Stimulated activated naive CD8-positive, alpha-beta T cell treated with anti-CD3 and anti-CD28 coated beads, Interleukin-15, amount 100 ng/mL, for 72 hours (primary cell): ENCODE results near the gene SYNJ2.
A peak's percentile ranks its signal among the peaks of the same experiment; 100 is the strongest.
"Not testable (repeated sequence)": the region's sequence is repeated elsewhere in the genome, so short reads cannot be mapped to it uniquely, and the experiment has no call there.

ENCODE experiments used
- ATAC-seq: fragments of 150-1000 bp; cut with Tn5 transposase; 2 replicates; pipeline ENCODE4 v1.10.0; 2021; ENCODE audit warnings: mild to moderate bottlenecking, moderate library complexity
- DNase-seq, 2 donors: peaks; one replicate each; pipeline ENCODE4 v3.0.0; 2021 to 2022
- H3K27ac Mint-ChIP-seq, 2 donors: one replicate each; pipeline ENCODE4 v1.8.0; 2022; ENCODE audit warnings: mild to moderate bottlenecking in 2 of 2, mixed read lengths in 2 of 2, moderate library complexity in 2 of 2
- H3K27me3 Mint-ChIP-seq: one replicate; pipeline ENCODE4 v1.8.0; 2022; ENCODE audit warnings: mixed read lengths
- H3K4me1 Mint-ChIP-seq: one replicate; pipeline ENCODE4 v1.8.0; 2022; ENCODE audit warnings: mild to moderate bottlenecking, mixed read lengths
- H3K4me3 Mint-ChIP-seq, 2 donors: one replicate each; pipeline ENCODE4 v1.8.0; 2022; ENCODE audit warnings: mild to moderate bottlenecking in 2 of 2, mixed read lengths in 2 of 2, moderate library complexity in 1 of 2
- H3K9me3 Mint-ChIP-seq, 2 donors: one replicate each; pipeline ENCODE4 v1.8.0; 2022; ENCODE audit warnings: mixed read lengths in 2 of 2

Gene SYNJ2

DNA sequence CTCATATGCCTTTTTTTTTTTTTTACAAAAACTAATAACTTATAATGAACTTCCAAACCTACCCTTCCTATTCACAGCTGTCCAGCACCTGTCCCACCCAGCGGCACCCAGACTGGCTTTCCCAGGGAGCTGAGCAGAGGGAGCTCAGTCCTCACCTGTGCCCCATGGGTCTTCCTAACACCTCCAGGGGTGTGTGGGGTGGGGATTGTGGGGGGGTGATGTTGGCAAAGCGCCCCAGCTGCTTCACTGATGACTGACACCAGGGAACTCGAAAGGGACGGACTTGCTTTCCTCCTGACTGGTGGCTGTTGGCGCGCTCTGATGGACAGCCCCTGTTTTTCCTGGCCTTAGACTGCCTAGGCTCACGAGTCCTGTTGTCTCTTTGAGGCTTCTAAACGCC lies 14.2 kb upstream of the SYNJ2 start:
- no peaks in the 10 kb centered on the region for H3K9me3 Mint-ChIP-seq
- H3K27ac Mint-ChIP-seq = no peak overlapping the region
- ATAC-seq (no peak), DNase-seq (peak in 1 of 2 donors; percentile 4)
- peaks cover 31% of the 10 kb centered on the region for H3K4me1 Mint-ChIP-seq
- no peak overlapping the region for H3K4me3 Mint-ChIP-seq
- H3K27me3 Mint-ChIP-seq = peaks cover 18% of the 10 kb centered on the region

DNA sequence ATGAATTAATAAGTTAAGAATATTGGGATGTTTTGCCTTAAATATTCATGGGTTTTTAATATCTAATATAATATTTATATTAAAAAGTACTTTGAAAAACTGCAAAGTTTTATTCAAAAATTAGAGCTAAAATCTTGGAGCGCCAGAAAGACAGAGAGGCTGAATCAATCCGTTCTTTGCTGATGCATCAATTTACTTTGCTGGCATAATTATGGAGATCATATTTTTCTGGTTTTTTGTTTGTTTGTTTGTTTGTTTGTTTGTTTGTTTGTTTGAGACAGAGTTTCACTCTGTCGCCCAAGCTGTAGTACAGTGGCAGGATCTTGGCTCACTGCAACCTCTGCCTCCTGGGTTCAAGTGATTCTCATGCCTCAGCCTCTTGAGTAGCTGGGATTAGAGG lies 9.5 kb upstream of the SYNJ2 start:
- DNase-seq, H3K4me3 Mint-ChIP-seq, H3K4me1 Mint-ChIP-seq, H3K9me3 Mint-ChIP-seq, H3K27ac Mint-ChIP-seq, ATAC-seq: not testable (repeated sequence)
- H3K27me3 Mint-ChIP-seq = peaks cover 18% of the 10 kb centered on the region

DNA sequence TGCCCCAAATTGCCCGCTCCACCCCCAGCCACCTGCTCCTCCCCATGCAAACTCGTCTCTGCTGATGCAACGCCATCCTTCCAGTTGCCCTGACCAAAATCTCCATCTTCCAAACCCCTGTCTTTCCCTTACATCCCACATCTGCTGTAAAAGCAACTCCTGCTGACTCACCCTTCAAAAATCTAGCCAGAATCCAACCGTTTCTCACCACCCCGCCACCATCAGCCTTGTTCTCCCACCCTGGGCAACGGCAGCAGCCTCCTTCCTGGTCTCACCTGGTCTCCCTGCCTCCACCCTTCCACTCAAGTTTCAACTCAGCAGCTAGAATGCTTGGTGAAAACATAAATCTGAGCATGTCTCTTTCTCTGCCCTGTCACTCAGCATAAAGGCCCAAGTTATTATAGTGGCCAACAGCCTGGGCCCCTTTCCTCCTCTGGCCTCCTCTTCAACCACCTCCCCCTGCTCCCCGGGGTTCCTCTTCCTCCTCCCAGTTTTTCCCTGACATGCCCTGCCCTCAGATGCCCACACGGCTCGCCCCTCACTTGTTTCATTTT lies 7.2 kb upstream of the SYNJ2 start:
- no peak for DNase-seq

DNA sequence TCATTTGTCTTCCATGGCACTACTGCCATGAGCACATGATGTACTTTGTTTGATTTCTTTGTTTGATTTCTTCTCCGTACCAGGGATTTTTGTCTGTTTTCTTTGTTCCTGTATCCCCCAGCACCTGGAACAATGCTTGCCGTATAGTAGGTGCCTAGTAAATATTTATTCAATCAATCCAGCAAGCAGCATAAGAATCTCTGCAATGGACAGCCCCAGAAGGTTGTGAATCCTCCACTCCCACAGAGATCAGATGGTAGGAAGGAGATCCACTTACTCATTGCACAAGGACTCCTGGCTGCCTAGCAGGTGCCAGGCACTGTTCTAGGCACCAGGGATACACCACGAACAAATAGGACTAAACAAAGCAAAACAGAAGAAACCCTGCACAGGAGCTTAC lies 6.7 kb upstream of the SYNJ2 start:
- ATAC-seq (no peak), DNase-seq (no peak)
- Mint-ChIP-seq H3K4me3 (no peak overlapping the region), H3K27me3 (peaks cover 31% of the 10 kb centered on the region), H3K9me3 (no peaks in the 10 kb centered on the region), H3K27ac (peak overlapping the region in 1 of 2 donors; percentile 35), H3K4me1 (peaks cover 17% of the 10 kb centered on the region)

More for the DNA sequence above, 7.2 kb upstream of the SYNJ2 start:
- H3K27ac Mint-ChIP-seq = no peak overlapping the region
- H3K4me1 Mint-ChIP-seq = peaks cover 12% of the 10 kb centered on the region
- H3K4me3 Mint-ChIP-seq = no peak overlapping the region
- peaks cover 27% of the 10 kb centered on the region for H3K27me3 Mint-ChIP-seq
- H3K9me3 Mint-ChIP-seq = no peaks in the 10 kb centered on the region
- no peak for ATAC-seq

DNA sequence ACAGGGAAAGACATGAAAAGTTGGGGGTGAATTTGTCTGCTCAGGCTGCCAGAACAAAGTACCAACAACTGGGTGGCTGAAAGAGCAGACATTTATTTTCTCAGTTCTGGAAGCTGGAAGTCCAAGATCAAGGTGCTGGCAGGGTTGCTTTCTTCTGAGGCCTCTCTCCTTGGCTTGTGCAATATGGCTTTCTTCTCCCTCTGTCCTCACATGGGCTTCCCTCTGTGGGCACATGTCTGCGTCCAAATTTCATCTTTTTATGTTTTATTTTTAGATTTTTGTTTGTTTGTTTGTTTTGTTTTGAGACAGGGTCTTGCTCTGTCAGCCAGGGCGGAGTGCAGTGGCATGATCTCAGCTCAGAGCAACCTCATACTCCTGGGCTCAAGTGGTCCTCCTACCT lies 6.2 kb upstream of the SYNJ2 start:
- Mint-ChIP-seq H3K4me1 (peaks cover 22% of the 10 kb centered on the region), H3K9me3 (no peaks in the 10 kb centered on the region), H3K27ac (no peak overlapping the region), H3K4me3 (no peak overlapping the region), H3K27me3 (peaks cover 34% of the 10 kb centered on the region)
- ATAC-seq (no peak), DNase-seq (no peak)

DNA sequence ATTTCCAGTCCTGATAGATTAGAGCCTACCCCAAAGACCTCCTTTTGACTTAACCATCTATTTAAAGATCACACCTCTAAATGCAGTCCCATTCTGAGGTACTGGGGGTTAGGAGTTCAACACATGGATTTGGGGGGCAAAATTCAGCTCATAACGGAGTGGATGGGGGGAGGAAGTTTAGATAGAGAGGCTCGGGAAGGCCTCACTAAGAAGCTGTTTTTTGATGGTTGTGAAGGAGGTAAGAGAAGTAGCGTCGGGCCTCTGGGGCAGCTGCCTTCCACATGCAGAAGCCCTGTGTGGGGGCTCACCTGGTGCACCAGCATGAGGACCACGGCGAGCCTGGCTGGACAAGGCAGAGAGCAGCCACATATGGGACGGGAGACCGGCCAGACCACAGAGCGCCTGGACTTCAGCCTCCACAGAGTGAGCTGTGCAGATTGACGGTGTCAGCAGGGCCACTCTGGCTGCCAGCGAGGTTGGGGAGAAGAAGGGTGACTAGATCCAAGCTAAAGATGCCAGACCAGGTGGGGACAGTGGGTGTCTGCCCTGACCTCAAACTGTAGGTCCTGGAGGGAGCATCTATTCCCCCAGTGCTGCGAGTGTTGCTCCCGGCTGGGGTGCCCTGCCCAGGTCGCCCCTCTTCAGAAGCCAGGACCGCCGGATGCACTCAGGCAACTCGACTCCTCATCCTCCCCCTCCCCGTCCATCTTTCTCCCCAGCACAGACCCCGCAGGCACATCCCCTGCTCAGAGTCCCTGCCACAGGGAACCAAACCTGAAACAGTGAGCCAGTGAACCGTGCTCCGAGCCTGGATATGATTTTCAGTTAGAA lies 5.1 kb upstream of the SYNJ2 start:
- H3K4me1 Mint-ChIP-seq = peaks cover 32% of the 10 kb centered on the region
- H3K9me3 Mint-ChIP-seq = no peaks in the 10 kb centered on the region

DNA sequence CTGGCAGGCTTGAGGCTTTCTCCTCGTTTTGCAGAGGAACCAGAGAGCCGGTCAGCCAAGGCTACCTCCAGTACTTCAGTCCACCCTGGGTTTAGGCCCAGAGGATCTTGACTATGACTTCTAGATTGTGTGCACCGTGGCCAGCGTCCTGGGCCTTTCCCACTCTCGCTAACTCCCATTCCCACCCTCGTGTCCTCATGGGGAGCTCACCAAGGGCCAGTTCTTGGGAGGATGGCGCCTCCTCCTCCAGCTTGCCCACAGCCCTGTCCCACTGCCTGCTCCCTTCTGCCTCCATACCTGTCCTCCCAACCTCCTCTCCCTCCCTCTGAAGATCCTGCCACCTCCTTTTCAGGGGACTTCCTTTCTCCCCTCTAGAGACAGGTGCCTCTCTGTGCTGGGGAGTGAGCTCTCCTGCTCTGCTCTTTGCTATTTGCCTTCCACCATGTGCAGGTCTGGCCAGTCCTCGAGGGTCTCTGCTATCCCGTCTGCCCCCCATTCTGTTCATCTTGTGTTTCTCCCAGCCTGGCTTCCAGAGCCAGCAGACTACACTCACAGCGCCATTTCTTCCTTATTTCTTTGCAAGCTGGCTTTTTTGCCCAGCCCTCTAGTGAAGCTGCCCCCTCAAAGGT lies 4.4 kb upstream of the SYNJ2 start:
- Mint-ChIP-seq H3K27me3 (peaks cover 24% of the 10 kb centered on the region), H3K4me1 (peaks cover 32% of the 10 kb centered on the region), H3K4me3 (no peak overlapping the region), H3K9me3 (no peaks in the 10 kb centered on the region), H3K27ac (no peak overlapping the region)
- ATAC-seq (no peak), DNase-seq (no peak)

More for the DNA sequence above, 5.1 kb upstream of the SYNJ2 start:
- Mint-ChIP-seq H3K4me3 (no peak overlapping the region), H3K27me3 (peaks cover 28% of the 10 kb centered on the region), H3K27ac (no peak overlapping the region)
- ATAC-seq = no peak
- DNase-seq = no peak

DNA sequence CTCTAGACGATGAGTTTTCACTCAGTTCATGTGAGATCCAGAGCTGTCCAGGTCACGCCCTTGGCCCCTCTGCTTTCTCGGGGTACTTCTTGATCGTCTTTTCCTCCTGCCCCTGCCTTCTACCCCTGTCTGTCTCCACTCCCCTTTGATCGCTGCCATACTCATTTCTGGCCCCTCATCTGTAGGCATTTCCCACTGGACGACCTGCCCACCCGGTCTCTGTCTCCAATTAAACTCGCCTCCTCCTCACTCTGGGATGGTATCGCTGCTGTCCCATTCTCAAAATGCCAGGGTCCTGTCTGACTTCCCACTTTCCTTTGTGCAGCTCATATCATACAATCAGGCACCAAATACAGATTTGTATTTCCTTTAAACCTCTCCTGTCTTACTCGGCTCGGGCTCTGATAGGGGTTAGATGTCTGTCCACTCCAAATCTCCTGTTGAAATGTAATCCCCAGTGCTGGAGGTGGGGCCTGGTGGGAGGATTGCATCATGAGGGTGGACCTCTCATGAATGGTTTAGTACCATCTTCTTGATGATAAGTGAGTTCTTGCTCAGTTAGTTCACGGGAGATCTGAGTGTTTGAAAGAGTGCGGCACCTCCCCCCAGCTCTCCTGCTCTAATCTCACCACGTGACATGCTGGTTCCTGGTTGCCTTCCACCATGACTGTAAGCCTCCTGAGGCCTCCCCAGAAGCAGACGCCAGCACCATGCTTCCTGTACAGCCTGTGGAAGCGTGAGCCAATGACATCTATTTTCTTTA lies 3.5 kb upstream of the SYNJ2 start:
- H3K27me3 Mint-ChIP-seq = peaks cover 24% of the 10 kb centered on the region
- DNase-seq (no peak), ATAC-seq (no peak)
- peaks cover 39% of the 10 kb centered on the region for H3K4me1 Mint-ChIP-seq
- H3K4me3 Mint-ChIP-seq = no peak overlapping the region
- H3K27ac Mint-ChIP-seq = peak overlapping the region in 1 of 2 donors; percentile 4
- H3K9me3 Mint-ChIP-seq = no peaks in the 10 kb centered on the region

DNA sequence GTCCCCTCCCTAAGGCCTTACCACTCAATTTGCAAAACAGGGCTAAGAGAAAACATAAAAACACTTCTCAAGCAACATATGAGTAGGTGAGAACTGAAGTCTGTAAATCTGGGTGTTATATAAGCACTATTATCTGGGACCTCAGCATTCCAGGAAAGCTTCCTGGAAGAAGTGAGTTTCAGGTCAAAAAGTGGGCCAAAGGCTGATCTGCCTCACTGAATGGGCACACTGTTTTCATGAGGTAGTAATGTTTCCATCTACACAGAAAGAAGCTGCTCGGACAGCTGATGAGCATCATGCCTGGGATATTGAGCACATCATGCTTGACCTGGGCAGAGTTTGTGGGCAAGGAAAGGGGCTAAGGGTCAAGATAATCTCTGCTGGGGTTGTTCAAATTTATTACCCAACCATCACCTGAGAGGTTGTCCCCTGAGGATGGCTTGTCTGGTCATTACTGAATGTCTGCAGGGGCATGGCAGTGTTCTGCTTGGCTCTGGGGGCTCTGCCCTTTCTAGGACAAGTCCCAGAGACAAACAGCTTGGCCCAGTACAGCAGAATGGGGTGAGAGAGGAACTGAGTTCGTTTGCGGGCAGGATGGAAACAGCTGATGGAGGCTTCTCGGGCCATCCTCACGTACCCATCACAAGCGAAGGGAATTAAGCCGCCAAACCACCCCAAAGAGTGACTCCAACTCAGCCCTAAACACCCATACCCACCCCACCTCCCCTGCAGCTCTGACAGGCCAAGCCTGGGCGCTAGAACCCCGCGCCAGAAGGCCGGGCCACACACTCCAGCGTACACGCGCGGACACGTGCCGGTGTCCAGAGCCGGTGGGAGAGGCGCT lies 1.2 kb upstream of the SYNJ2 start:
- Mint-ChIP-seq H3K9me3 (no peaks in the 10 kb centered on the region), H3K4me3 (peak overlapping the region; percentile 74 to 83), H3K27me3 (peaks cover 24% of the 10 kb centered on the region), H3K27ac (no peak overlapping the region), H3K4me1 (peaks cover 62% of the 10 kb centered on the region)
- no peak for ATAC-seq
- no peak for DNase-seq

DNA sequence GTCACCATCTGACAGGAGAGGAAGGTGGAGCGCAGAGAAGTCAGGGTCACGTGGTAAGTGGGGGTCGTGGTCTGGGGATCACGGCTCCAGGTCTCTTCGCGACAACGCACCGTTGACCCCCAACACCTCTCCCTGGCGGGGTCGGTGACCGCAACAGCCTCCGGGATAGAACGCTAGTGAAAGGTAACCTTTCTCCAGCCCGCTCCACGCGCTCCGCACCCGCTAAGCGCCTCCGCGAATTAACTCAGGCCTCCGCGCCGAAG lies 600 bp upstream of the SYNJ2 start:
- peak in 1 of 2 donors; percentile 21 for DNase-seq
- H3K4me1 Mint-ChIP-seq = peaks cover 64% of the 10 kb centered on the region
- peak overlapping the region; percentile 74 to 83 for H3K4me3 Mint-ChIP-seq
- no peaks in the 10 kb centered on the region for H3K9me3 Mint-ChIP-seq
- no peak for ATAC-seq
- peak overlapping the region; percentile 38 to 84 for H3K27ac Mint-ChIP-seq
- peaks cover 24% of the 10 kb centered on the region for H3K27me3 Mint-ChIP-seq

DNA sequence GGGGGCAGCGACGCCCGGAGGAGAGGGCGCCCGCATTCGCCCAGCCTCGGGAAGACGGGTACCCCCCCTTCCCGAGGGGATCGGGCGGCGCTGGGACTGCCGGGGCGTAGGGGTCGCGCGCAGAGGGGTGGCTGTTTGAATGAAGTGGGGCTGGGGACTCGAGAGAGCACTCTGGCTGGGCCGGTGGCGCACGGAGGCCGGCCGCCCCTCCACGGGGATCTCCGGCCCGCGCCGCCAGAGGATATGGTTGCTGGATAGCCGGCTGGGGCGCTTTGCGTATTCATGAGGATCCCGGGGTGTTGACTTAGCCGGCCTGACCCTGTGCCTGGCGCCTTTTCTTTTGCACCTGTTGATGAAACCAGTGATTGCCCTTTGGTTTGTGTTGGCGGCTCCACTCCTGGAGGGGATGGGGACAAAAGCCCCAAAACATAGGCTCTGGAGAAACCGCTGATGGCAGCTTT lies 469 bp downstream of the SYNJ2 start:
- ATAC-seq = peak; percentile 32
- Mint-ChIP-seq H3K4me3 (peak overlapping the region; percentile 74 to 83), H3K27me3 (peaks cover 24% of the 10 kb centered on the region), H3K9me3 (no peaks in the 10 kb centered on the region), H3K4me1 (peaks cover 66% of the 10 kb centered on the region), H3K27ac (peak overlapping the region; percentile 67 to 90)
- peak; percentile 39 to 45 for DNase-seq

DNA sequence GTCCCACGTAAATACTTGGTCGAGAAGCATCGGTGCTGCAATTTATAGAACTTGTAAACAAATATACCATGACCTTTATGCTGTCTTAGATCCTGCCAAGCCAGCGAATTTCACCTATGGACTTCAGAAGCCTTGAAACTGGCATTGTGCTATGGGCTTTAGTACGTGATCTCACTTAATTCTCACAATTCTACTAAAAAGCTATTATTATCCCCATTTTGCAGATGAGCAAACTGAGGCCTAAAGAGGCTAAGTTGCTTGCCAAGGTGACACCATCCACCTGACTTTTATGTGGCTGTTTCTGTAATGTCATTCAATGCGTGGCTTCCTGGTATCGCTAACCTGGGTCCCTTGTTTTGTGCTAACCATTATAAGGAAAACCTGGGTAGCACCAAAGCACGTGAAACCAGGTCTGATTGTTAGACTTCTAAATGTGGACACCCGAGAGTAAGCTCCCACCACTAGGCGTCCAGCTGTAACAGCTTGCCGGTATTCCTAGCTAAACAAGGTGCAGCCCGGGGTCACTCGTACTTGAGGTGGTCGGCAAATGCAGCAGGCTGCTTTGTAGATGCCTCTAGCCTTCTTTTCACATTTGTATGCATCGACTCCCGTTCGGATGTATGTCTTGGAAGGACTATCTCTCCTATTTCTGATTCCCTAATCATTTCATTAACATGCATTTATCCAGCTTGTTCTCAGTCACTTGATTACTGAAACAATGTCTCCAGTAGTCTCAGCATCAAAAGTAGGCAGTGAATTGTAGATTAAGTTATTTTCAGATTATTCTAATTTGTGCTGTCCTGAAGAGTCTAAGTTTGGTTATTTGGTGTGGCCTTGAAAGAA lies 1.1 kb downstream of the SYNJ2 start:
- H3K9me3 Mint-ChIP-seq = no peaks in the 10 kb centered on the region
- peaks cover 67% of the 10 kb centered on the region for H3K4me1 Mint-ChIP-seq
- ATAC-seq (peak; percentile 15), DNase-seq (no peak)
- peaks cover 21% of the 10 kb centered on the region for H3K27me3 Mint-ChIP-seq
- peak overlapping the region; percentile 67 to 90 for H3K27ac Mint-ChIP-seq
- H3K4me3 Mint-ChIP-seq = peak overlapping the region; percentile 74 to 83

DNA sequence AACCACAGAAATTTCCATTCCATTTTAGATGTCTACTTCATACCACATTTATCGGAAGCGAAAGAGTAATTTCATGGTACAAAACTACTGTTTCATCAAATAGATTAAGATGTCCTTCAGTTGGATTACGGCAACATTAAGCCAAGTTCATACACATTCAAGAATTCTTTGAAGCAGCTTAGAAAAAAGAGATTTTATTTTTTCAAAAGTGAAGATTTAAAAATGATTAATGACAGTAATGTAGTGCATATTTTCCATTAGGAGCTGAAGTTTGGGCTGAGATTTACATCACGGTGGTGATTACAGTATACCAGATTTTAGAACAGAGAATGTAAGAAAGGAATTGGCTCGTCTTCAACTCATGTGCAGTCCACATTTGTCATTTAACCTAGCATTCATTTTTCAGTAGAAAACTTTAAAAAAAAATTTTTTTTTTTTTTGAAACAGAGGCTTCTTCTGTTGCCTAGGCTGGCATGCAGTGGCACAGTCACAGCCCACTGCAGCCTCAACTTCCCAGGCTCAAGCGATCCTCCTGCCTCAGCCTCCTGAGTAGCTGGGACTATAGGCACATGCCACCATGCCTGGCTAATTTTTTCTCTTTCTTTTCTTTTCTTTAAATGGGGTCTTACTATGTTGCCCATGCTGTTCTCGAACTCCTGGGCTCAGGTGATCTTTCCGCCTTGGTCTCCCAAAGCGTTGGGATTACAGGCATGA lies 1.9 kb downstream of the SYNJ2 start:
- H3K4me3 Mint-ChIP-seq = peak overlapping the region; percentile 74 to 83
- ATAC-seq = no peak
- peak overlapping the region; percentile 42 to 51 for H3K27ac Mint-ChIP-seq
- no peaks in the 10 kb centered on the region for H3K9me3 Mint-ChIP-seq
- peaks cover 15% of the 10 kb centered on the region for H3K27me3 Mint-ChIP-seq
- H3K4me1 Mint-ChIP-seq = peaks cover 70% of the 10 kb centered on the region
- DNase-seq = no peak

DNA sequence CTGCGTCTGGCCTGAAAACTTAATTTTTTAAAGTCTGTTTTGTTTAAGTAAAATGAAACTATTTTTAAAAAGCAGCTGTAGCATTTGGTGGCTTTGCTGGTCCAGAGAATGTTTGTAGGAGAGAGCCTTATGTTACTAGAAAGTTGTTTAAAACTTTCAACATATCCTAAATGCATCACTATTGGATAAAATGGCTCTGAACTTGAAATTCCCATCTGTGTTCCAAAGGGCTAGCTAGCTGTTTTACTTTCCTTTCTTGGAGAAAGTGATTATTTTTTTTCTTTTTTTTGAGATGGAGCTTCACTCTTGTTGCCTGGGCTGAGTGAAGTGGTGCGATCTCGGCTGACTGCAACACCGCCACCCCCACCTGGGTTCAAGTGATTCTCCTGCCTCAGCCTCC lies 2.5 kb downstream of the SYNJ2 start:
- Mint-ChIP-seq H3K4me1 (peaks cover 75% of the 10 kb centered on the region), H3K27ac (peak overlapping the region in 1 of 2 donors; percentile 82)
- no peak for ATAC-seq

More for the DNA sequence above, 2.5 kb downstream of the SYNJ2 start:
- Mint-ChIP-seq H3K4me3 (peak overlapping the region; percentile 62 to 83), H3K27me3 (peaks cover 15% of the 10 kb centered on the region), H3K9me3 (no peaks in the 10 kb centered on the region)
- no peak for DNase-seq
